CD14-positive monocyte (primary cell): ENCODE data around the gene SCNN1B. TPM values are rescaled to one million over a fixed set of nuclear protein-coding genes. Genes with fewer than 3 reads are reported as not detected.

Experiments
- DNase-seq, 3 donors: peaks; one replicate each; pipeline ENCODE4 v3.0.0-alpha.2; 2011 to 2022
- H2AFZ ChIP-seq: 2 replicates; pipeline ENCODE4 v1.6.0; 2012; ENCODE audit warnings: mild to moderate bottlenecking, low read depth, low read length, inconsistent platforms; ENCODE audit not compliant: insufficient read depth, poor library complexity, severe bottlenecking
- H3K27ac ChIP-seq, 2 donors: 1 replicate in 1 of 2; 2 replicates in 1 of 2; pipeline ENCODE4 v1.5.1; 2012 to 2013; ENCODE audit warnings: low read length in 2 of 2, control low read depth in 1 of 2, inconsistent platforms in 1 of 2, low read depth in 1 of 2, mild to moderate bottlenecking in 1 of 2
- H3K27me3 ChIP-seq, 2 donors: one replicate each; pipeline versions ENCODE4 v1.6.0 to v1.6.1; 2011 to 2013; ENCODE audit warnings: low read length in 2 of 2; ENCODE audit not compliant: control insufficient read depth in 2 of 2, insufficient read depth in 2 of 2
- H3K36me3 ChIP-seq, 2 donors: replicated peaks in 1 of 2; 1 replicate in 1 of 2; 2 replicates in 1 of 2; pipeline versions ENCODE4 v1.5.1 to v1.6.1; 2012 to 2013; ENCODE audit warnings: low read length in 2 of 2, control low read depth in 1 of 2, inconsistent platforms in 1 of 2, mild to moderate bottlenecking in 1 of 2; ENCODE audit not compliant: insufficient read depth in 2 of 2, control insufficient read depth in 1 of 2
- H3K4me1 ChIP-seq, 2 donors: 1 replicate in 1 of 2; 2 replicates in 1 of 2; pipeline versions ENCODE4 v1.5.1 to v1.6.1; 2012 to 2013; ENCODE audit warnings: low read length in 2 of 2, control low read depth in 1 of 2, inconsistent platforms in 1 of 2, mild to moderate bottlenecking in 1 of 2, moderate library complexity in 1 of 2; ENCODE audit not compliant: insufficient read depth in 2 of 2, control insufficient read depth in 1 of 2
- H3K4me2 ChIP-seq: replicated peaks from 2 replicates; pipeline ENCODE3; 2012; ENCODE audit warnings: low read length, moderate library complexity, mild to moderate bottlenecking; ENCODE audit not compliant: poor library complexity, severe bottlenecking; ENCODE audit errors: extremely low read depth
- H3K4me3 ChIP-seq, 3 experiments: fragments of 200-600 bp in 1 of 3; sonication (generic) in 1 of 3; replicated peaks in 1 of 3; 1 replicate in 2 of 3; 2 replicates in 1 of 3; pipeline ENCODE4 v1.5.1; 2011 to 2013; ENCODE audit warnings: low read length in 3 of 3, mild to moderate bottlenecking in 3 of 3, control low read depth in 2 of 3, low read depth in 2 of 3, inconsistent platforms in 1 of 3, moderate library complexity in 1 of 3
- H3K79me2 ChIP-seq: 2 replicates; pipeline ENCODE4 v1.6.0; 2012; ENCODE audit warnings: mild to moderate bottlenecking, control low read depth, inconsistent platforms, low read length, moderate library complexity; ENCODE audit not compliant: insufficient read depth
- H3K9ac ChIP-seq: 2 replicates; pipeline ENCODE4 v1.6.0; 2017; ENCODE audit warnings: low read length, mild to moderate bottlenecking; ENCODE audit not compliant: insufficient read depth, poor library complexity, severe bottlenecking
- H3K9me3 ChIP-seq, 2 donors: replicated peaks in 1 of 2; 1 replicate in 1 of 2; 2 replicates in 1 of 2; pipeline versions ENCODE4 v1.5.1 to v1.6.1; 2012 to 2013; ENCODE audit warnings: low read length in 2 of 2, control low read depth in 1 of 2; ENCODE audit not compliant: control insufficient read depth in 1 of 2, insufficient read depth in 1 of 2
- H4K20me1 ChIP-seq: 2 replicates; pipeline ENCODE4 v1.6.0; 2012; ENCODE audit warnings: mild to moderate bottlenecking, low read length, control low read depth, moderate library complexity; ENCODE audit not compliant: insufficient read depth
- H3K27ac Mint-ChIP-seq, 7 donors: one replicate each; pipeline ENCODE4 v1.8.0; 2020; ENCODE audit warnings: mild to moderate bottlenecking in 7 of 7, mixed read lengths in 7 of 7, moderate library complexity in 6 of 7, inconsistent platforms in 2 of 7
- H3K27me3 Mint-ChIP-seq, 3 donors: one replicate each; pipeline ENCODE4 v1.8.0; 2021 to 2022; ENCODE audit warnings: low read depth in 3 of 3, mild to moderate bottlenecking in 3 of 3, mixed read lengths in 3 of 3, moderate library complexity in 3 of 3, inconsistent platforms in 1 of 3
- H3K36me3 Mint-ChIP-seq, 2 donors: one replicate each; pipeline ENCODE4 v1.8.0; 2020; ENCODE audit warnings: mixed read lengths in 2 of 2, inconsistent platforms in 1 of 2, mild to moderate bottlenecking in 1 of 2
- H3K4me1 Mint-ChIP-seq: one replicate; pipeline ENCODE4 v1.8.0; 2020; ENCODE audit warnings: mild to moderate bottlenecking, mixed read lengths
- H3K4me3 Mint-ChIP-seq, 2 donors: one replicate each; pipeline ENCODE4 v1.8.0; 2020; ENCODE audit warnings: mild to moderate bottlenecking in 2 of 2, mixed read lengths in 2 of 2, moderate library complexity in 1 of 2
- H3K9me3 Mint-ChIP-seq, 7 donors: one replicate each; pipeline ENCODE4 v1.8.0; 2020 to 2022; ENCODE audit warnings: mixed read lengths in 7 of 7, mild to moderate bottlenecking in 6 of 7, moderate library complexity in 6 of 7, inconsistent platforms in 2 of 7
- CTCF ChIP-seq: fragments of 200-600 bp; IDR thresholded peaks from one replicate; pipeline ENCODE4 v1.8.0; 2022; ENCODE audit warnings: antibody characterized with exemption, mild to moderate bottlenecking
- WGBS: methylation state at CpG from one replicate; pipeline ENCODE4 v1.1.5; 2013; ENCODE audit warnings: missing lambda C conversion rate; ENCODE audit not compliant: insufficient coverage; 5-methylcytosine and 5-hydroxymethylcytosine counted together
- intact Hi-C, 2 donors: fragments of 100-400 bp; cut with micrococcal nuclease; formaldehyde crosslinking; loops; one replicate each; pipeline versions ENCODE4 v1.15.0 to v1.15.1; 2023
- polyA plus RNA-seq, 3 donors: library from polyadenylated mRNA; depleted of rRNA in 1 of 3; unstranded in 2 of 3; stranded (reverse) in 1 of 3; fragments of 300-500 nt in 2 of 3; fragments of >200 nt in 1 of 3; fragmentation: Illumina TruSeq in 2 of 3; gene quantifications; 1 replicate in 2 of 3; 2 replicates in 1 of 3; pipeline ENCODE4 v1.2.3, GENCODE V29; 2012 to 2021

Gene SCNN1B
- polyA plus RNA-seq, 3 donors: not detected

- H3K36me3 Mint-ChIP-seq: peaks cover 68 to 72% of the 10 kb centered on the region in 2 donors
- Histone ChIP-seq H3K27me3 (no peaks in the 10 kb centered on the region), H3K9me3 (no peaks in the 10 kb centered on the region), H3K27ac (no peak overlapping the region), H3K4me1 (no peaks in the 10 kb centered on the region), H3K79me2 (no peaks in the 10 kb centered on the region), H3K4me2 (no peak overlapping the region), H3K9ac (no peak overlapping the region), H3K4me3 (no peak overlapping the region), H3K36me3 (peaks cover 52 to 88% of the 10 kb centered on the region in 2 donors), H4K20me1 (no peaks in the 10 kb centered on the region), H2AFZ (no peak overlapping the region)
- H3K27ac Mint-ChIP-seq: no peak overlapping the region
- no peaks in the 10 kb centered on the region for H3K9me3 Mint-ChIP-seq
- TF ChIP-seq CTCF: no peak
- no peaks in the 10 kb centered on the region for H3K4me1 Mint-ChIP-seq
- no peak overlapping the region for H3K4me3 Mint-ChIP-seq
- intact Hi-C loops: no loop called here
- no peaks in the 10 kb centered on the region for H3K27me3 Mint-ChIP-seq
- WGBS: 97% methylated on average over 7 of the region's 7 CpGs
- DNase-seq: no peak
These were observed 114.7 kb downstream of the SCNN1B start for GRCh38 chr16:23416816-23417215.

- no peaks in the 10 kb centered on the region for H3K79me2 ChIP-seq
- intact Hi-C loops: no loop called here
- WGBS: 100% methylated on average over 2 of the region's 5 CpGs
These were observed 117.9 kb downstream of the SCNN1B start for GRCh38 chr16:23420011-23420410.

More at GRCh38 chr16:23420011-23420410, 117.9 kb downstream of the SCNN1B start:
- no peak for DNase-seq
- no peak overlapping the region for H3K27ac Mint-ChIP-seq
- no peaks in the 10 kb centered on the region for H3K4me1 Mint-ChIP-seq
- no peaks in the 10 kb centered on the region for H3K9me3 ChIP-seq
- no peak for TF ChIP-seq CTCF
- peaks cover 54 to 72% of the 10 kb centered on the region in 2 donors for H3K36me3 Mint-ChIP-seq
- H2AFZ ChIP-seq: no peak overlapping the region
- no peaks in the 10 kb centered on the region for H3K27me3 Mint-ChIP-seq
- H3K4me2 ChIP-seq: no peak overlapping the region
- H3K27me3 ChIP-seq: no peaks in the 10 kb centered on the region
- H3K4me1 ChIP-seq: no peaks in the 10 kb centered on the region
- H4K20me1 ChIP-seq: no peaks in the 10 kb centered on the region
- no peak overlapping the region for H3K4me3 Mint-ChIP-seq
- H3K9ac ChIP-seq: no peak overlapping the region
- no peak overlapping the region for H3K27ac ChIP-seq
- no peaks in the 10 kb centered on the region for H3K9me3 Mint-ChIP-seq
- peaks cover 45 to 70% of the 10 kb centered on the region in 2 donors for H3K36me3 ChIP-seq
- H3K4me3 ChIP-seq: no peak overlapping the region
